HEK293 (cell line): Measurements from ENCODE around the gene LTV1.

Experiments used
- CTCF ChIA-PET: fragments of 350-600 bp; formaldehyde crosslinking; extraction: SDS; loops from one replicate; lab custom pipeline; 2021; ENCODE audit warnings: antibody characterized with exemption; lab: Yijun Ruan, JAX
- POLR2A ChIA-PET: fragments of 300-600 bp; formaldehyde crosslinking; extraction: SDS; loops from one replicate; lab custom pipeline; 2020; ENCODE audit warnings: antibody characterized with exemption, inconsistent platforms; lab: Yijun Ruan, JAX
- H3K27ac ChIP-seq: fragments of 200-500 bp; sonication (Bioruptor generic); 2 replicates; pipeline ENCODE4 v1.5.1; 2014; ENCODE audit warnings: low read depth, low read length, control low read depth, inconsistent platforms; ENCODE audit errors: extremely low read depth
- H3K36me3 ChIP-seq, 2 experiments: fragments of 200-500 bp in 1 of 2; sonication (Bioruptor generic) in 1 of 2; 1 replicate in 1 of 2; 2 replicates in 1 of 2; pipeline ENCODE4 v1.5.1; 2014 to 2017; ENCODE audit warnings: inconsistent platforms in 2 of 2, low read length in 2 of 2; ENCODE audit not compliant: control insufficient read depth in 2 of 2, insufficient read depth in 1 of 2
- H3K4me1 ChIP-seq: fragments of 200-500 bp; sonication (Bioruptor generic); 2 replicates; pipeline ENCODE4 v1.5.1; 2014; ENCODE audit warnings: mild to moderate bottlenecking, low read length, inconsistent platforms; ENCODE audit not compliant: control insufficient read depth, insufficient read depth
- H3K4me3 ChIP-seq: 2 replicates; pipeline ENCODE4 v1.5.1; 2011; ENCODE audit warnings: low read depth, mild to moderate bottlenecking, control low read depth, low read length, moderate library complexity
- H3K9me3 ChIP-seq: fragments of 200-500 bp; sonication (Bioruptor generic); 2 replicates; pipeline ENCODE4 v1.5.1; 2014; ENCODE audit warnings: low read depth, low read length, inconsistent platforms; ENCODE audit not compliant: control insufficient read depth, insufficient read depth
- BCL11A ChIP-seq: fragments of 450-650 bp; formaldehyde crosslinking; IDR thresholded peaks from 2 replicates; pipeline ENCODE4 v1.5.1; 2016; ENCODE audit warnings: low read depth, missing biosample characterization, missing genetic modification characterization
- KLF8 ChIP-seq: fragments of 450-650 bp; formaldehyde crosslinking; IDR thresholded peaks from 2 replicates; pipeline ENCODE4 v1.5.1; 2016; ENCODE audit warnings: missing biosample characterization, missing genetic modification characterization
- KLF9 ChIP-seq: fragments of 450-650 bp; formaldehyde crosslinking; IDR thresholded peaks from 2 replicates; pipeline ENCODE4 v1.5.1; 2016; ENCODE audit warnings: missing biosample characterization, missing genetic modification characterization, low read depth
- MZF1 ChIP-seq: fragments of 450-650 bp; formaldehyde crosslinking; IDR thresholded peaks from 2 replicates; pipeline ENCODE4 v1.5.1; 2017; ENCODE audit warnings: missing biosample characterization, missing genetic modification characterization, borderline replicate concordance
- OSR2 ChIP-seq: fragments of 450-650 bp; formaldehyde crosslinking; IDR thresholded peaks from 2 replicates; pipeline ENCODE4 v1.5.1; 2016; ENCODE audit warnings: missing biosample characterization, missing genetic modification characterization
- REPIN1 ChIP-seq: fragments of 450-650 bp; formaldehyde crosslinking; IDR thresholded peaks from 2 replicates; pipeline ENCODE4 v1.5.1; 2017; ENCODE audit warnings: missing biosample characterization, missing genetic modification characterization, low read depth
- SCRT2 ChIP-seq: fragments of 450-650 bp; formaldehyde crosslinking; IDR thresholded peaks from 2 replicates; pipeline ENCODE4 v1.5.1; 2016; ENCODE audit warnings: missing biosample characterization, missing genetic modification characterization
- SP7 ChIP-seq: fragments of 450-650 bp; formaldehyde crosslinking; IDR thresholded peaks from 2 replicates; pipeline ENCODE4 v1.5.1; 2016; ENCODE audit warnings: missing biosample characterization, missing genetic modification characterization
- ZBTB44 ChIP-seq: fragments of 450-650 bp; IDR thresholded peaks from 2 replicates; pipeline ENCODE4 v1.5.1; 2018; ENCODE audit warnings: missing biosample characterization, mild to moderate bottlenecking, missing genetic modification characterization
- ZBTB8A ChIP-seq: fragments of 450-650 bp; formaldehyde crosslinking; IDR thresholded peaks from 2 replicates; pipeline ENCODE4 v1.5.1; 2016; ENCODE audit warnings: missing biosample characterization, missing genetic modification characterization
- ZNF112 ChIP-seq: fragments of 450-650 bp; formaldehyde crosslinking; IDR thresholded peaks from 2 replicates; pipeline ENCODE4 v1.5.0; 2017; ENCODE audit warnings: missing biosample characterization, missing genetic modification characterization
- ZNF140 ChIP-seq: fragments of 450-650 bp; formaldehyde crosslinking; IDR thresholded peaks from 2 replicates; pipeline ENCODE4 v1.5.1; 2016; ENCODE audit warnings: missing biosample characterization, missing genetic modification characterization
- ZNF169 ChIP-seq: fragments of 450-650 bp; formaldehyde crosslinking; IDR thresholded peaks from 2 replicates; pipeline ENCODE4 v1.5.1; 2016; ENCODE audit warnings: missing biosample characterization, missing genetic modification characterization
- ZNF174 ChIP-seq: fragments of 450-650 bp; formaldehyde crosslinking; IDR thresholded peaks from 2 replicates; pipeline ENCODE4 v1.5.0; 2017; ENCODE audit warnings: missing biosample characterization, mild to moderate bottlenecking, missing genetic modification characterization
- ZNF175 ChIP-seq: fragments of 450-650 bp; formaldehyde crosslinking; IDR thresholded peaks from 2 replicates; pipeline ENCODE4 v1.5.1; 2016; ENCODE audit warnings: missing biosample characterization, missing genetic modification characterization
- ZNF2 ChIP-seq: fragments of 450-650 bp; formaldehyde crosslinking; IDR thresholded peaks from 2 replicates; pipeline ENCODE4 v1.5.1; 2016; ENCODE audit warnings: missing biosample characterization, missing genetic modification characterization
- ZNF335 ChIP-seq: fragments of 450-650 bp; formaldehyde crosslinking; conservative IDR thresholded peaks from 2 replicates; pipeline ENCODE4 v1.5.1; 2016; ENCODE audit warnings: missing biosample characterization, missing genetic modification characterization
- ZNF510 ChIP-seq: fragments of 450-650 bp; formaldehyde crosslinking; IDR thresholded peaks from 2 replicates; pipeline ENCODE4 v1.5.1; 2018; ENCODE audit warnings: mild to moderate bottlenecking, missing genetic modification characterization, missing biosample characterization; ENCODE audit not compliant: insufficient replicate concordance
- ZNF530 ChIP-seq: fragments of 450-650 bp; formaldehyde crosslinking; IDR thresholded peaks from 2 replicates; pipeline ENCODE4 v1.5.1; 2016; ENCODE audit warnings: low read depth, missing biosample characterization, missing genetic modification characterization
- ZNF701 ChIP-seq: fragments of 450-650 bp; formaldehyde crosslinking; IDR thresholded peaks from 2 replicates; pipeline ENCODE4 v1.5.1; 2016; ENCODE audit warnings: missing biosample characterization, missing genetic modification characterization
- ZNF747 ChIP-seq: fragments of 450-650 bp; formaldehyde crosslinking; IDR thresholded peaks from 2 replicates; pipeline ENCODE4 v1.5.1; 2016; ENCODE audit warnings: missing biosample characterization, missing genetic modification characterization
- ZNF830 ChIP-seq: fragments of 450-650 bp; IDR thresholded peaks from 2 replicates; pipeline ENCODE4 v1.5.0; 2018; ENCODE audit warnings: missing biosample characterization, missing genetic modification characterization, low read depth, mild to moderate bottlenecking, moderate library complexity
- ZNF837 ChIP-seq: fragments of 450-650 bp; formaldehyde crosslinking; IDR thresholded peaks from 2 replicates; pipeline ENCODE4 v1.5.1; 2016; ENCODE audit warnings: missing biosample characterization, missing genetic modification characterization
- TF ChIP-seq, protein P1 (sequence below): fragments of 450-650 bp; formaldehyde crosslinking; IDR thresholded peaks from 2 replicates; pipeline ENCODE4 v1.5.1; 2016; ENCODE audit warnings: missing biosample characterization, missing genetic modification characterization

Gene LTV1

DNA sequence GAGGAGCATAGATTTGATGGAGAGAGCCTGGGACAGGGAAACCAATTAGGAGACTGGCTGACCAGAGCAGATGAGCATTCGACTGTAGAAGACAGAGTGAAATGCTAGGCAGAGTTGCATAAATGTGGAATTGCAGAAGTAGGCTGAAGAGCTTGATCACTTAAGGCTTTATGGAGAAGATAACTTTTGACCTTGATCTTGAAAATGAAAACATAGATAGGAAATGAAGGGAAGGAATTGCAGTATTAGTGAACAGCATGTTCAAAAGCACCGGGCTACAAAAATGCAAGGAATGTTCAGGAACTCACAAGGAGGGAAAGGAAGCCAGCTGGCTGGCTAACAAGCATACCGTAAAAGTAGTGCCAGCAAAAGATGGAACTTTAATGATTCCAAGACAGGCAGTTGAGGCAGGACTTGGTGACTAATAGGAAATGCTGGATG is 20.5 kb upstream of the LTV1 start:
- Histone ChIP-seq H3K4me3 (no peak overlapping the region), H3K4me1 (no peaks in the 10 kb centered on the region), H3K27ac (no peak overlapping the region), H3K9me3 (no peaks in the 10 kb centered on the region)
- CTCF ChIA-PET, result no interaction called here
- POLR2A ChIA-PET, result no interaction called here
- TF ChIP-seq ZNF112 (tag by site-specific recombination), result no peak
- TF ChIP-seq, protein P1, sequence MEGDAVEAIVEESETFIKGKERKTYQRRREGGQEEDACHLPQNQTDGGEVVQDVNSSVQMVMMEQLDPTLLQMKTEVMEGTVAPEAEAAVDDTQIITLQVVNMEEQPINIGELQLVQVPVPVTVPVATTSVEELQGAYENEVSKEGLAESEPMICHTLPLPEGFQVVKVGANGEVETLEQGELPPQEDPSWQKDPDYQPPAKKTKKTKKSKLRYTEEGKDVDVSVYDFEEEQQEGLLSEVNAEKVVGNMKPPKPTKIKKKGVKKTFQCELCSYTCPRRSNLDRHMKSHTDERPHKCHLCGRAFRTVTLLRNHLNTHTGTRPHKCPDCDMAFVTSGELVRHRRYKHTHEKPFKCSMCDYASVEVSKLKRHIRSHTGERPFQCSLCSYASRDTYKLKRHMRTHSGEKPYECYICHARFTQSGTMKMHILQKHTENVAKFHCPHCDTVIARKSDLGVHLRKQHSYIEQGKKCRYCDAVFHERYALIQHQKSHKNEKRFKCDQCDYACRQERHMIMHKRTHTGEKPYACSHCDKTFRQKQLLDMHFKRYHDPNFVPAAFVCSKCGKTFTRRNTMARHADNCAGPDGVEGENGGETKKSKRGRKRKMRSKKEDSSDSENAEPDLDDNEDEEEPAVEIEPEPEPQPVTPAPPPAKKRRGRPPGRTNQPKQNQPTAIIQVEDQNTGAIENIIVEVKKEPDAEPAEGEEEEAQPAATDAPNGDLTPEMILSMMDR (tag by site-specific recombination), result no peak
- TF ChIP-seq ZNF530 (tag by site-specific recombination), result no peak
- TF ChIP-seq ZNF701 (tag by site-specific recombination), result no peak
- TF ChIP-seq, all 188 proteins: peak for 0
- H3K36me3 ChIP-seq, result no peaks in the 10 kb centered on the region

DNA sequence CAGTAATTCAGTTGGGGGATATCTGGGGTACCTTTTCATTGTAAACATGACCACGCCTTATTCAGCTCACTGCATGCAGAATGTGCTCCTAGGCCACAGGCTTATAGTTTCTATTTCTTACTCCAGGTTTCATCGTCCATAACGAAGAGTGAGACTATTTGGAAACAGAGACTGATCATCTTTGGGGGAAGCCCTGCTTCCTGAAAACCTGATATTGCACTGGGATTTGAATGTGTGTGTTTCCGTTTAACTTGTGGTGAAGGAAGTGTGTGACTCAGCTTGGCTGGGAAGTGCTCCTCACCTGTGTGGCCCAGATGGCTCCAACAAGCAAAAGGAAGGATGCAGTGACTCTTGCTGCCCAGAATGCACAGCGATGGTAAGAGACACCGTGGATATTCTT is 19.6 kb upstream of the LTV1 start:
- Histone ChIP-seq H3K4me1 (no peaks in the 10 kb centered on the region), H3K36me3 (no peaks in the 10 kb centered on the region), H3K9me3 (no peaks in the 10 kb centered on the region), H3K27ac (no peak overlapping the region), H3K4me3 (no peak overlapping the region)
- TF ChIP-seq ZNF837 (tag by site-specific recombination) (no peak), ZNF140 (tag by site-specific recombination) (no peak), KLF8 (tag by site-specific recombination) (no peak), ZNF510 (tag by site-specific recombination) (no peak), ZNF747 (tag by site-specific recombination) (no peak), ZNF2 (tag by site-specific recombination) (no peak), ZNF169 (tag by site-specific recombination) (no peak), ZNF830 (tag by site-specific recombination) (no peak), MZF1 (no peak), ZNF335 (tag by site-specific recombination) (no peak), ZNF174 (tag by site-specific recombination) (no peak), KLF9 (tag by site-specific recombination) (no peak), ZNF175 (tag by site-specific recombination) (no peak), REPIN1 (tag by site-specific recombination) (no peak), SCRT2 (no peak), OSR2 (no peak), ZBTB44 (tag by site-specific recombination) (no peak), SP7 (no peak), ZBTB8A (no peak), BCL11A (no peak)
- ChIA-PET CTCF (no interaction called here), POLR2A (no interaction called here)
